IPS DF 4.7 (cell line): ENCODE data around the gene PCDH15.
"Not testable (repeated sequence)": the region's sequence is repeated elsewhere in the genome, so short reads cannot be mapped to it uniquely, and the experiment has no call there.

Experiments
- DNase-seq: peaks from one replicate; pipeline ENCODE4 v3.0.0-alpha.2; 2013; ENCODE audit warnings: low spot score; ENCODE audit errors: extremely low read depth

Gene PCDH15

GRCh38 chr10:54402576-54402975 is 398.5 kb downstream of the PCDH15 start:
- no peak for DNase-seq

GRCh38 chr10:54396031-54396430 is 405.0 kb downstream of the PCDH15 start:
- DNase-seq: no peak

- not testable (repeated sequence) for DNase-seq
Measured at GRCh38 chr10:54394598-54394997, 406.4 kb downstream of the PCDH15 start.

GRCh38 chr10:54372179-54372578 is 428.9 kb downstream of the PCDH15 start:
- DNase-seq: no peak

- DNase-seq: no peak
Measured at GRCh38 chr10:54368984-54369383, 432.0 kb downstream of the PCDH15 start.

- no peak for DNase-seq
Measured at GRCh38 chr10:54363390-54363789, 437.6 kb downstream of the PCDH15 start.

- DNase-seq: no peak
Measured at GRCh38 chr10:54342058-54342457, 459.0 kb downstream of the PCDH15 start.

- no peak for DNase-seq
Measured at GRCh38 chr10:54335296-54335695, 465.7 kb downstream of the PCDH15 start.

GRCh38 chr10:54319341-54319740 is 481.7 kb downstream of the PCDH15 start:
- DNase-seq: no peak

GRCh38 chr10:54318470-54318869 is 482.6 kb downstream of the PCDH15 start:
- no peak for DNase-seq

- DNase-seq: no peak
Measured at GRCh38 chr10:54314430-54314829, 486.6 kb downstream of the PCDH15 start.

- DNase-seq: no peak
Measured at GRCh38 chr10:54284526-54285193, 516.4 kb downstream of the PCDH15 start.

GRCh38 chr10:54282012-54282411 is 519.0 kb downstream of the PCDH15 start:
- DNase-seq: no peak

GRCh38 chr10:54266395-54266794 is 534.6 kb downstream of the PCDH15 start:
- no peak for DNase-seq

GRCh38 chr10:54262726-54263125 is 538.3 kb downstream of the PCDH15 start:
- no peak for DNase-seq

- DNase-seq: no peak
Measured at GRCh38 chr10:54259104-54259503, 541.9 kb downstream of the PCDH15 start.

GRCh38 chr10:54234832-54235231 is 566.2 kb downstream of the PCDH15 start:
- DNase-seq: no peak

GRCh38 chr10:54203401-54203800 is 597.6 kb downstream of the PCDH15 start:
- no peak for DNase-seq

GRCh38 chr10:54198051-54198450 is 603.0 kb downstream of the PCDH15 start:
- DNase-seq: no peak

GRCh38 chr10:54194806-54195205 is 606.2 kb downstream of the PCDH15 start:
- DNase-seq: no peak

- DNase-seq: no peak
Measured at GRCh38 chr10:54159924-54160323, 641.1 kb downstream of the PCDH15 start.

- no peak for DNase-seq
Measured at GRCh38 chr10:54148508-54148907, 652.5 kb downstream of the PCDH15 start.

- DNase-seq: no peak
Measured at GRCh38 chr10:54139819-54140428, 661.1 kb downstream of the PCDH15 start.
